ENCODE data around the gene TUBGCP2.

GRCh38 chr10:133299224-133299623, 9.4 kb downstream of the TUBGCP2 start:
- TF ChIP-seq ZBTB1 (tag by site-specific recombination; IDR thresholded peaks at IDR 0.05) (no peak), CTCF (tag by site-specific recombination; IDR thresholded peaks at IDR 0.05) (no peak), ZBTB17 (tag by site-specific recombination; IDR thresholded peaks at IDR 0.05) (no peak), ZNF24 (tag by site-specific recombination; IDR thresholded peaks at IDR 0.05) (no peak), ZNF311 (tag by site-specific recombination; IDR thresholded peaks at IDR 0.05; ENCODE audit: borderline replicate concordance) (no peak), ZNF280D (tag by site-specific recombination; IDR thresholded peaks at IDR 0.05) (no peak), ZNF341 (tag by site-specific recombination; IDR thresholded peaks at IDR 0.05; ENCODE audit: low read depth) (no peak), ZBTB21 (tag by site-specific recombination; IDR thresholded peaks at IDR 0.05) (no peak), ZNF146 (tag by site-specific recombination; IDR thresholded peaks at IDR 0.05) (no peak), ZNF184 (tag by site-specific recombination; IDR thresholded peaks at IDR 0.05) (no peak), PRDM2 (tag by site-specific recombination; IDR thresholded peaks at IDR 0.05; ENCODE audit: borderline replicate concordance) (no peak), ZNF768 (tag by site-specific recombination; IDR thresholded peaks at IDR 0.05) (no peak), GLIS1 (tag by site-specific recombination; IDR thresholded peaks at IDR 0.05) (no peak)

All from HEK293 (cell line).